Trophoblast cell (in vitro differentiated cells and primary cell): ENCODE measurements around the gene GNB1. TPM values are rescaled to one million over a fixed set of nuclear protein-coding genes. Genes with fewer than 3 reads are reported as not detected.

ENCODE experiments used
- DNase-seq, 2 donors: peaks; one replicate each; pipeline ENCODE4 v3.0.0-alpha.2; 2016
- H2AFZ ChIP-seq: 2 replicates; pipeline ENCODE4 v1.6.1; 2013; ENCODE audit warnings: low read length, moderate library complexity, mild to moderate bottlenecking; ENCODE audit not compliant: insufficient read depth, poor library complexity
- H2AK5ac ChIP-seq: 2 replicates; pipeline ENCODE4 v1.6.1; 2013; ENCODE audit warnings: mild to moderate bottlenecking, low read length
- H2BK120ac ChIP-seq: 2 replicates; pipeline ENCODE4 v1.6.1; 2013; ENCODE audit warnings: low read length, mild to moderate bottlenecking, moderate library complexity; ENCODE audit not compliant: insufficient read depth, poor library complexity
- H2BK12ac ChIP-seq: 2 replicates; pipeline ENCODE4 v1.6.1; 2013; ENCODE audit warnings: mild to moderate bottlenecking, low read length, moderate library complexity
- H2BK5ac ChIP-seq: 2 replicates; pipeline ENCODE4 v1.6.1; 2013; ENCODE audit warnings: low read length, low read depth, moderate library complexity, mild to moderate bottlenecking; ENCODE audit not compliant: poor library complexity
- H3K14ac ChIP-seq: 2 replicates; pipeline ENCODE4 v1.6.1; 2013; ENCODE audit warnings: mild to moderate bottlenecking, low read length
- H3K18ac ChIP-seq: 2 replicates; pipeline ENCODE4 v1.6.1; 2013; ENCODE audit warnings: mild to moderate bottlenecking, low read length
- H3K23ac ChIP-seq: 2 replicates; pipeline ENCODE4 v1.6.1; 2013; ENCODE audit warnings: low read length
- H3K27ac ChIP-seq: 2 replicates; pipeline ENCODE4 v1.5.1; 2013; ENCODE audit warnings: low read depth, mild to moderate bottlenecking, inconsistent platforms, low read length, moderate library complexity
- H3K27me3 ChIP-seq: 2 replicates; pipeline ENCODE4 v1.6.1; 2013; ENCODE audit warnings: inconsistent platforms, mild to moderate bottlenecking, low read length, moderate library complexity; ENCODE audit not compliant: insufficient read depth
- H3K36me3 ChIP-seq, 2 experiments: 1 replicate in 1 of 2; 2 replicates in 1 of 2; pipeline ENCODE4 v1.6.1; 2013; ENCODE audit warnings: low read length in 2 of 2, mild to moderate bottlenecking in 2 of 2, moderate library complexity in 1 of 2; ENCODE audit not compliant: insufficient read depth in 2 of 2, control insufficient read depth in 1 of 2
- H3K4ac ChIP-seq: 2 replicates; pipeline ENCODE4 v1.6.1; 2013; ENCODE audit warnings: low read depth, mild to moderate bottlenecking, low read length, moderate library complexity
- H3K4me1 ChIP-seq, 2 experiments: 1 replicate in 1 of 2; 2 replicates in 1 of 2; pipeline ENCODE4 v1.6.1; 2013; ENCODE audit warnings: low read length in 2 of 2, mild to moderate bottlenecking in 2 of 2, moderate library complexity in 1 of 2; ENCODE audit not compliant: insufficient read depth in 2 of 2, control insufficient read depth in 1 of 2
- H3K4me2 ChIP-seq: 2 replicates; pipeline ENCODE4 v1.6.1; 2013; ENCODE audit warnings: inconsistent platforms, mild to moderate bottlenecking, low read length, moderate library complexity
- H3K4me3 ChIP-seq: 2 replicates; pipeline ENCODE4 v1.5.1; 2013; ENCODE audit warnings: mild to moderate bottlenecking, low read depth, low read length, inconsistent platforms
- H3K79me1 ChIP-seq: one replicate; pipeline ENCODE4 v1.6.1; 2013; ENCODE audit warnings: low read length
- H3K79me2 ChIP-seq: 2 replicates; pipeline ENCODE4 v1.6.1; 2013; ENCODE audit warnings: low read length, mild to moderate bottlenecking; ENCODE audit not compliant: control insufficient read depth, insufficient read depth, poor library complexity
- H3K9ac ChIP-seq: 2 replicates; pipeline ENCODE4 v1.6.1; 2013; ENCODE audit warnings: mild to moderate bottlenecking, low read length
- H3K9me3 ChIP-seq: 2 replicates; pipeline ENCODE4 v1.6.1; 2013; ENCODE audit warnings: low read depth, mild to moderate bottlenecking, control low read depth, inconsistent platforms, low read length; ENCODE audit not compliant: insufficient read depth
- H4K12ac ChIP-seq: 2 replicates; pipeline ENCODE4 v1.6.1; 2013; ENCODE audit warnings: low read depth, mild to moderate bottlenecking, low read length, moderate library complexity
- H4K8ac ChIP-seq: 2 replicates; pipeline ENCODE4 v1.6.1; 2013; ENCODE audit warnings: low read depth, mild to moderate bottlenecking, low read length, moderate library complexity
- H4K91ac ChIP-seq: one replicate; pipeline ENCODE4 v1.6.1; 2013; ENCODE audit warnings: low read depth, mild to moderate bottlenecking, low read length, moderate library complexity
- WGBS: extraction: QIAGEN DNeasy Blood & Tissue Kit; methylation state at CpG from one replicate; pipeline ENCODE4 v1.1.7; 2013; ENCODE audit warnings: missing lambda C conversion rate; ENCODE audit not compliant: insufficient read length, insufficient coverage; ENCODE audit errors: extremely low coverage; 5-methylcytosine and 5-hydroxymethylcytosine counted together
- polyA plus RNA-seq: library from polyadenylated mRNA; stranded (reverse); fragments of 200-250 nt; gene quantifications from 2 replicates; pipeline ENCODE4 v1.2.3, GENCODE V29; 2013

GNB1 gene
- 211 and 220 TPM in 2 replicates for polyA plus RNA-seq

DNA sequence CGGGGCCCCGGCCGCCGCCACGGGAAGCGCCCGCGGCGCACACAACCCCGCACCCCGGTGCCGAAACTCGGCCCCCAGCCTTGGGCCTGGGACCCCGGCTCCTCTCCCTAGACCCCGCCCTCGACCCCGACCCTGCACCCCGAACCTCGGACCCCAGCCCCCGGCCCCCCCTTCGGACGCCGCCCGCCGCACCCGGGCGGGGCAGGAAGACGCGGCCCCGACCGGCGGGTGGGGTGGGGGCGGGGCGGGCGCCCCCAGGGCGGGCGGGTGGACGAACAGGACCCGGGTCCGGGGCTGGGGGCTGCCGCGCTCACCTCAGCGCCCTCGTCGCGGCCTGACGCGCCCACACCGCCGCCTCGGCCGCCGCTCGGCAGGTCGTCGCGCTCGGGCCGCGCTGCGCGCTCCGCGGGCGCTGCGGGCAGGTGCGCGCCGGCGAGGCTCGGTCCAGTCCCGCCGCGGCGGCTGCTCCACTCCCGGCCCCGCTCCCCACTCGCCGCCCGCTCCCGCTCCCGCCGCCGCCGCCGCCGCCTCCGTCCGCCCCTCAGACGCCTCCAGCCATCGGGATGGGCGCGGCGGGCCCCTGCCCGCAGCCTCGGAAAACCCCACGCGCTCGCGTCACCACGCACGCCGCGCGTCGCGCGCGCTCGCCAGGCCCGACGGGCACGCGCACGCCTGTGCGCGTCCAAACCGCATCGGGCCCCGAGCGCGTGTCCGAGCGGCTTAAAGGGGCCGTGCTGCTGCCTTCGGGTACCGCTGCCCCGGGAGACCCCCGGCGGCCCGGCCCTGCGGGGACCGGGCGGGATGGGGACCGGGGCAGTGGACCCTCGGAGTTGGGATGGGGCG, at the start of gene GNB1:
TSS of gene GNB1 (minus strand) at position 582 of the 843 bp plus-strand sequence. CDS start 65,634 bp downstream, outside the sequence.
- Histone ChIP-seq H3K18ac (peak within 1 kb of the TSS; percentile 98), H2AK5ac (peak within 1 kb of the TSS; percentile 67), H3K9ac (peak within 1 kb of the TSS; percentile 99), H2BK5ac (peak within 1 kb of the TSS; percentile 97), H2BK12ac (no peak within 1 kb of the TSS), H3K36me3 (no peaks in the 10 kb centered on the region), H3K4me2 (peak within 1 kb of the TSS; percentile 89), H3K14ac (peak within 1 kb of the TSS; percentile 97), H3K27ac (peak within 1 kb of the TSS; percentile 89), H3K9me3 (no peaks in the 10 kb centered on the region), H3K79me2 (peaks cover 29% of the 10 kb centered on the region), H3K23ac (no peak within 1 kb of the TSS), H3K4ac (peak within 1 kb of the TSS; percentile 98), H4K91ac (peak within 1 kb of the TSS; percentile 98), H3K79me1 (peaks cover 13% of the 10 kb centered on the region), H4K12ac (peak within 1 kb of the TSS; percentile 88), H4K8ac (peak within 1 kb of the TSS; percentile 85), H3K4me3 (peak within 1 kb of the TSS; percentile 85), H3K27me3 (no peaks in the 10 kb centered on the region), H2BK120ac (peak within 1 kb of the TSS; percentile 89), H2AFZ (peak within 1 kb of the TSS; percentile 90), H3K4me1 (peaks cover 6 to 20% of the 10 kb centered on the region in 2 experiments)
- peak; percentile 74 to 95 for DNase-seq
- no CpG with 5 or more reads among the region's 137 CpGs for whole genome bisulfite sequencing

DNA sequence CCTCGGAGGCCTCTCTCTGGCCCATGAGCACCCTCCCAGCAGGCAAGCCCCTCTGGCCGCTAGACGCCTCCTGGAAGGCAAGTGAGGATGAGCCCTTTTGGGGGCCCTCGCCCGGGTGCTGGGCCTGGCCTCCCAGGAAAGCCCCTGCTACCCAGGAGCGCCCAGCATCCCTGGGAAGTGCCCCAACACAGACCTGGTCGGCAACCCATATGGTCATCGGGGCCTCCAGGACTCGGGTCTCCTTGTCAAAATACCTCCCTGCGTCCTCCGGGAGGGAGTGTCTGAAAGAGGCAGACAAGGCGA, 49.2 kb upstream of the GNB1 start:
- Histone ChIP-seq H3K4ac (no peak overlapping the region), H3K36me3 (no peaks in the 10 kb centered on the region), H2AK5ac (no peak overlapping the region)

DNA sequence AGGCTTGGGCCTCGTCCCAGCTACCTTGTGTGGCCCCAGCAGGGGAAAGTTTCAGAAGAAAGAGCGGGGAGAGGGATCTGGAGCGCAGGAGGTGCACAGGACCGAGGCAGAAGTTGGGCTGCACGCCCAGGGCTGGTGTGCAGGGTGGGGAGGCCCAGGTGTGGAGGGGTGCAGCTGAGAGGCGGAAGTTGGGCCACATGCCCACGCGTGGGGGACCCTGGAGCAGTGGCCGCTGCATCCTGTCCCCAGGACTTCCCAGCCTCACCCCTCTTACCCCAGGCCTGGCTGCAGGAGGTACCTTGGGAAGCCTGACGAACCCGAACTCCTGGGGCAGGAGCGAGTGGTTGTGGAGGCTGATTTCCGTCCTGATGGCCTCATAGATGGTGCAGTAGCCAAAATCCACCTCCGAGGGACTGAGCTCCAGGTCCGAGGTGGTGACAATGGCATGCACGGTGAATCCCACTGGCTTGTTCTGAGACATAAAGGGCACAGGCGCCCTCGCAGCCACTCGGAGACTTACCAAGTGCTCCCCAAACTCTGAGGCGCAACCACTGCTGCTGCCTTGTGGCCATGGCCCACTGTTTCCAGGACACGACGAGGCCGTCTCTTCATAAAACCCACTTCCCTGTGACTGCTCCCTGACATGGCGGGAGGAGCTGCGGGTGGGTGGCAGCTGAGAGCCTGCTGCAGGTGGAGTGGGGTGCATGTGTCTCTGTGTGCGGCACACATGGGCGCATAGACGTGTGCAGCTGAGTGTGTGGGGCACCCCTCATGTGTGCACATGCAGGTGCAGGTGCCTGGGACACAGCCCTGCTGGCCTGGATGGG, 48.6 kb upstream of the GNB1 start:
- H4K8ac ChIP-seq, result no peak overlapping the region

More for the DNA sequence above, 49.2 kb upstream of the GNB1 start:
- Histone ChIP-seq H3K79me2 (no peaks in the 10 kb centered on the region), H3K14ac (no peak overlapping the region), H3K18ac (no peak overlapping the region), H2AFZ (no peak overlapping the region), H3K79me1 (no peaks in the 10 kb centered on the region), H2BK120ac (no peak overlapping the region), H3K4me2 (no peak overlapping the region), H4K91ac (no peak overlapping the region), H3K9me3 (peaks cover 4% of the 10 kb centered on the region), H2BK12ac (no peak overlapping the region), H3K23ac (no peak overlapping the region), H2BK5ac (no peak overlapping the region), H3K4me1 (peaks cover 0 to 1% of the 10 kb centered on the region in 2 experiments), H3K27me3 (no peaks in the 10 kb centered on the region), H4K8ac (no peak overlapping the region), H3K9ac (no peak overlapping the region), H3K4me3 (no peak overlapping the region), H4K12ac (no peak overlapping the region), H3K27ac (no peak overlapping the region)
- no peak for DNase-seq
- WGBS, result no CpG with 5 or more reads among the region's 12 CpGs

DNA sequence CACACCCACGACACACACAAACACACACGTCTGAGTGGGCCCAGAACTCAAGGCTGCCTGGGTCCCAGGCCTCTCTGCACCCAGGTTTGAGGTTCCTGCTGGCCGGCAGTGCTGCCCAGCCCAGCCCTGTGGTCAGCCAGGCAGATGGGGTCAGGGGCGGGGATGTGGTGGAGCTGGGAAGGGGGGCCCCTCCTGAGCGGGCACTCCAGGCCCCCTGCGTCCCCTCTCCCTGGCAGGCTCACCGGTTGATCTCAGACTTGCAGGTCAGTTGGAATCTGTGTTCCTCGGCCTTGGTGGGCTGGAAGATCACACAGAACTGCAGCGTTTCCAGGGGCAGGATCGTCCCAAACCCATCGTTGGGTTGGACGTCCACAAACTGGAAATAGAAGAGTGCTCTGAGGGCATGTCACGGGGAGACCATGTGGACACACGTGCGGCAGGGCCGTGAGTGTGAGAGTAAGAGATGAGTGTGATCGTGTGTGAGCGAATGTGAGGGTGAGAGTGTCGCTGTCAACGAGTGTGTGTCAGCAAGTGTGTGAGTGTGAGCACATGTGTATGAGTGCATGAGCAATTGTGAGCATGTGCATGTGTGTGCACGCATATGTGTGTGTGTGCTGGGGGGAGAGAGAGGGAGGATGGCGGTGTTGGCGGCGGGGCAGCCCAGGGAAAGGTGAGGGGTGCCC, 47.9 kb upstream of the GNB1 start:
- H3K27me3 ChIP-seq, result no peaks in the 10 kb centered on the region
- no peak overlapping the region for H4K91ac ChIP-seq
- no peak overlapping the region for H4K12ac ChIP-seq
- no peak overlapping the region for H3K9ac ChIP-seq
- no peak overlapping the region for H3K14ac ChIP-seq
- H2BK5ac ChIP-seq, result no peak overlapping the region
- no peak overlapping the region for H3K4me3 ChIP-seq
- H3K36me3 ChIP-seq, result no peaks in the 10 kb centered on the region
- H3K4me1 ChIP-seq, result no peaks in the 10 kb centered on the region
- no peak for DNase-seq
- no peak overlapping the region for H2BK12ac ChIP-seq
- H2BK120ac ChIP-seq, result no peak overlapping the region
- no peak overlapping the region for H2AK5ac ChIP-seq
- H3K79me2 ChIP-seq, result no peaks in the 10 kb centered on the region
- H3K4me2 ChIP-seq, result no peak overlapping the region
- no peak overlapping the region for H3K23ac ChIP-seq
- H2AFZ ChIP-seq, result no peak overlapping the region
- no peak overlapping the region for H3K27ac ChIP-seq
- H4K8ac ChIP-seq, result no peak overlapping the region
- 100% methylated on average over 5 of the region's 24 CpGs for WGBS
- H3K4ac ChIP-seq, result no peak overlapping the region
- no peak overlapping the region for H3K18ac ChIP-seq
- H3K9me3 ChIP-seq, result peaks cover 12% of the 10 kb centered on the region
- H3K79me1 ChIP-seq, result no peaks in the 10 kb centered on the region

More for the DNA sequence above, 48.6 kb upstream of the GNB1 start:
- H3K79me1 ChIP-seq, result no peaks in the 10 kb centered on the region
- no peak overlapping the region for H2AK5ac ChIP-seq
- H2BK120ac ChIP-seq, result no peak overlapping the region
- H3K36me3 ChIP-seq, result no peaks in the 10 kb centered on the region
- H4K12ac ChIP-seq, result no peak overlapping the region
- no peaks in the 10 kb centered on the region for H3K79me2 ChIP-seq
- H3K4ac ChIP-seq, result no peak overlapping the region
- no peak for DNase-seq
- no peak overlapping the region for H3K27ac ChIP-seq
- H3K9ac ChIP-seq, result no peak overlapping the region
- H4K91ac ChIP-seq, result no peak overlapping the region
- H3K4me3 ChIP-seq, result no peak overlapping the region
- H2BK5ac ChIP-seq, result no peak overlapping the region
- no peak overlapping the region for H2BK12ac ChIP-seq
- H3K18ac ChIP-seq, result no peak overlapping the region
- H3K14ac ChIP-seq, result no peak overlapping the region
- H3K27me3 ChIP-seq, result no peaks in the 10 kb centered on the region
- no peak overlapping the region for H3K23ac ChIP-seq
- WGBS, result no CpG with 5 or more reads among the region's 28 CpGs
- H3K4me2 ChIP-seq, result no peak overlapping the region
- H2AFZ ChIP-seq, result no peak overlapping the region
- H3K9me3 ChIP-seq, result peaks cover 8% of the 10 kb centered on the region
- H3K4me1 ChIP-seq, result peaks cover 0 to 1% of the 10 kb centered on the region in 2 experiments
